HTERT RPE-1 (cell line): ENCODE measurements around the gene MAST4.

Experiments
- in situ Hi-C: fragments of 300-500 bp; cut with MboI; formaldehyde crosslinking; loops from 4 replicates; pipeline ENCODE4 v1.14.3; 2020; ENCODE audit warnings: low sequenced_read_pairs

MAST4 gene

DNA sequence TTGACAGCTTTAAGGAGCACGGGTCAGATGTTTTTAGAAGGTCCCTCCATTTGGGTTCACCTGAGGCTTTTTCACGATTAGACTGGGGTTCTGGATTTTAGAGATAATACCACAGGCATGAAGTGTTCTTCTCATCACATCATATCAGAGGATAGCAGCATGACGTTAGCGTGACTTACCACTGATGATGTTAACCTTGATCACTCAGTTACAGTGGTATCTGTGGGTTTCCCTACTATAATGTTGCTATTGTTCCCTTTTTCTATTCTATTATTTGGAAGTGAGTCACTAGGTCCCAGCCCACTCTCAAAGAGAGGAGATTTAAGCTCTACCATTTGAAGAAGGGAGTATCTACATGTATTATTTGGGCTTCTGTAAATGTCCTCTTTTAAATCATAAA lies 300.0 kb downstream of the MAST4 start:
- in situ Hi-C loops, result no loop called here

DNA sequence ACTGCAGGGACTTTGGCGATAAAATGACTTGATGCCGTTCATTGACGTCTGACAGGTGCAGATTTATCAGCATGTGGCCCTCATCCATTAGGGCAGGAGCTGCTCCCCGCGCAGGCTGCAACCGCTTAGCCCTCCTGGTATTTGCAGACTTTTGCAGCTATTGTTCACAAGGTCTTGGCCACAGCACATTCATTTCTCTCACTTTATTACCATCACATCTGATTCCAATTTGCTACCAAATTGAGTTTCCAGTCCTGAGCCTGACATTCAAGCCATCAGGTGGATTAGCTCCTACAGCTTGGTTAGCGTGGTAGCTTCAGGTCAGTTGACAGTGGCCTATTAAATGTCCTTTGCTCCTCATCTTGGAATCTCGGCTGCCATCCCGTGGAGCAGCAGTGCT lies 301.2 kb downstream of the MAST4 start:
- in situ Hi-C loops, result no loop called here

DNA sequence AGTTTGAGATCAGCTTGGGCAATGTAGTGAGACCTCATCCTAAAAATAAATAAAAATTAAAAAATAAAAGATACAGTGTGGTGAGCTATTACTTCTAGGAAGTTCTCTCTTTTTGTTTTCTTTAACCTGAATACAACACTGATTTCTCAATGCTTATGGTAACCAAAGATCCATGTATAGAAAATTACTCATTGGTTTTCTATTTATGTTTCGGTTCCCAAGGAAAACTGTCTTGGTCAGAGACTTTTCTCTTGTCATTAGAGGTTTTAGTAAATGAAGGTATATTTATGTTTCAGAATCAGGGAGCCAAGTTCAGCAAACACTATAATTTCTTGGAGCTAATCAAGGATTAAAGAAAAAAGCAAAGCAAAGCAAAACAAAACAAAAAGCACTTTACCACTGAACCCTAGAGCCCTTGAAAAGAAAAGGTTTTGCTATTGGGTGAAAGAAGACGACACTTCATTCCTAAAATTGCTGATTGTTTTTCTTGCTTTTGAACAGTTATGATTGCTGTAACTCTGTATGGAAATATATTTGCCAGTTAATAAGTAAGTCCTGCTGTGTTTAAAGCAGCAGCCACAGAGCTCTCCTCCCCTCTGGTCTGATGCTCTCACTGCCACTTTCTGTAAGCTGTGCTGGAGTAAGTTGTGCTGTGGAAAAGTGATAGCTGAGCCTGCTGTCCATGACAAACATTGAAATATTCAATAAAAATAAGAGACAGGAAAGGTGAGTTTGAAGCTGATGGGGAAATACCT lies 302.2 kb downstream of the MAST4 start:
- in situ Hi-C loops, result no loop called here

DNA sequence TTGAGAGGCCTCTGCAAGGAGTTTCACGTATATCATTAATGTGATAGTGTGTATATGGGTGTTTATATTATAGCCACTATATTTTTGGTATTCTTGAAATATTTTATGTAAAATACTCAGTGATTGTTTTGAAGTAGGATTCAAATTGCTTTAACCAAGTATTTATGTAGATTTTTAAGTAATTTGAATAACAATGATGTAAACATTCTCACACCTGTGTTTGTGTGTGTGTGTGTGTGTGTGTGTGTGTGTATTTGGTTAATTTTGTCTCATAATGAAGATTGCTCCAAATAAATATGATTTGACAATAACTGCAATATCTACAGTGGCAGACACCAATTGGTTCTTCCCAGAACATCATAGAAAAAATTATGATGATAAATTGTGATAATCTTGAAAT lies 307.0 kb downstream of the MAST4 start:
- in situ Hi-C loops, result no loop called here

DNA sequence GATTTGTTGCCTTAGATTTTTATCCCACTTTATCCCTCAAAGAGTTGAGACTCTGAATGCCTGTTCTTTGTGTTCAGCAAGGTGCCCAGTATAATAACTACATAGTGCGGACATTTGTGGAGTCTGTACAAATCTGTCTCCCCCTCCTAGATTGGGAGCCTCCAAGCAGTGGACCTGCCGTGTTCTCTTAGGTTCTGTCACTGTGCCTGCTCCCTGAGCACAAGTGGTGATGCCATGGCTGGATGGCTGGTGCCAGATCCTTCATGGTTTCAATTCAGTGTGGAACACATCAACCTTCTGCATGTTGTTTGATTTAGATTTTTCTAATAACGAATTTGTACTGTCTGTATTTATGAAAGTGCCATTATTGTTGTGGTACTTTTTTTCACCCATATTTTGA lies 307.5 kb downstream of the MAST4 start:
- in situ Hi-C loops, result no loop called here

DNA sequence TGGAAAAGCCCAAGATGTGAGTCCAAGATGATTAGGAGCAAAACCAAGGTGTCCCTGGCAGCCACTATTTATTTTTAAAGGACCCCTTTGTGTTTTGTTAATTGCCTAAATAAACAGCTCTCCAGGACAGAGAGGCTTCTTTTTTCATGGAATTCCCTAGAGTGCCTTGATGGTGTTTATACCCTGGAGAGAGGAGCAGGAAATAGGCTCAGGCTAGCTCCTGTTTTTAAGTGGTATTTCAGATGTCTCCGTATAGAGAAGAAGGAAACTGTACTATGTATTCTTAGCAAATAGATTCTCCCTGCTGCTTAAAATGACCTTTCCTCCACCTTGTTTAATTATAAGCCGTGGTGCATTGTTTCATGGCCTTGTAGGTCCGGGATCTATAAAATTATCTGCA lies 308.0 kb downstream of the MAST4 start:
- in situ Hi-C loops, result no loop called here

DNA sequence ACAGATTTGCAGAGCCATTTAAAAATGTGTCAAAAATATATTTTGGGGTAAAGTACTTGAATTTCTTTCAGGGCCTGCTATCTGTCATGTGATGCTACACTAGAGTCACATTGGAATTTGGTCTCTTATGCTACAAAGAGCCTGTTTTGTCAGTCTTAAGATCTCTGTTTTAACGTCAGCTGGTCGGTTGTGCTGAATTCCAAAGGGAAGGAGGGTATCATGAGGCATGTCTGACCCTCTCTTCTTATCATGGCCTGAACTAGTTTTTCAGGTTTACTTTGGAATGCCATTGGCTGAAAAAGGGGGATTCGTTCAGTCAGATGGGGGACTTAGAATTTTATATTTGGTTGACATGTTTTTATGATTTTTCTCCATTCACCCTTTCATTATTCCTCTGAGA lies 309.8 kb downstream of the MAST4 start:
- in situ Hi-C loops, result no loop called here

DNA sequence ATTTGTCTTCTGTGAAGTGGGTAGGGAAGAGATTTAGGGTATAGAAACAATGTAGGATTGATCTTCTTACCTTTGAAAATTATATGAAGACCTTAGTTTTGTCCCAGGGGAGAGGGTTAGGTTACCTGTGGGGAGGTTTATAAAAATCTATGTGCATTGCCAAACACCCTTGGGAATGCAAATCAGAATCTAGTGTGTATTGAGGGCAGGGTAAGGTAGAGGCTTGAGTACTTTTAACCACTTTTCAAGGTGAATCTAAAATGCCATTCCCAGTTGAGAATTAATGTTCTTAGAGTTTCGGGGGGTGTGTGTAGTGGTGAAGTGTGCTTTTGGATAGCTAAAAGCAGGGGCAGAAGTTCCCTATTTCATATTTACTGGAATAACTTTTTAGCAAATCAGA lies 312.0 kb downstream of the MAST4 start:
- in situ Hi-C loops, result no loop called here

DNA sequence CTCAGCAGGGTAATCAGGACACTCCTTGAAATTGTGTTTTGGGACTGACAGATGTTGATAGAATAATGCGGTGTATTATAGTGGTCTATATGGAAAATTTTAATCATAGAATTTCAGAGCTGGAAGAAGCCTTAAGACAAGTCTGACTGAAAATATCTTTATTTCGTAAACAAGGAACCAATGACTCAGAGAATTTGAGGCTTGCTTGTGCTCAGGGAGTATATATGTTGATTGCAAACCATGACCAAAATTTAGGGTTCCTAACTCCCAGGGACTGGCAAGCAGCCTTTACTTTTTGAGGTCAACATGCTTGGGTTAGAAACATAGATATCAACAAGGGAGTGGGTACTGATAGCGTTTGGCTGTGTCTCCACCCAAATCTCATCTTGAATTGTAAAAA lies 313.2 kb downstream of the MAST4 start:
- in situ Hi-C loops, result no loop called here

DNA sequence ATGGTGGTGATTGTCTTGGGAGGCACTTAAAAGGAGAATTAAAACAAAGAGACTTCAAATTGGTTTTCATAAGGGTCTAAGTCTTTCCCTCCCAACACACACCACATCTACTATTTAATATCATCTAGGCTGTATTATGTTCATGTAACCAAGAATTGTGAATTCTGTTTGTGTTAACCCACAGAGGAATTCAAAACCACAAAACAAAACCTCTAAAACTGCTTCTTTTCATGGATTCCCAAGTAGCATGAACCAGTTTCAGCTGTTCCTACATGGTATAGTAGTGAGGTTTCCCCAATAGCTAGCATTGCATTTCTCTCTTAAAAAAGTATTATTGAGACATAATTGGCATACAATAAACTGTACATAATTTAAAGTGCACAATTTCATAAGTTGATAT lies 316.6 kb downstream of the MAST4 start:
- in situ Hi-C loops, result no loop called here

DNA sequence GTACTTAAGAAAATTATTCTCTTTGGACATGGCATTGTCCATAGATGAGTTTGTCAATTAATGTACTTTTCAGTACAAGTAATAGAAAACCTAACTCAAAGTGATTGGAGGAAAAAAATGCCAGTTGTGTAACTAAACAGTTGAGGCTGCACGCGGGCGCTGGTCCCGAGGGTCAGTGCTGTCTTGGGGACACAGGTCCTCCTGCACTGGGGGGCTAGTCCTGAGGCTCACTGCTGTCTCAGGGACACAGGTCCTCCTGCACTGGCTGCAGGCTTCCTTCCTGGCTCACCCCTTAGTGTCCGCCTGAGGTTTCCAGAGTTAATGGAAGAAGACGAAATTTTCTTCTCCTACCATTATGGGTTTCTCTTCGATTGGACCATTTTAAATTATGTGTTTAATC lies 319.3 kb downstream of the MAST4 start:
- in situ Hi-C loops, result no loop called here

DNA sequence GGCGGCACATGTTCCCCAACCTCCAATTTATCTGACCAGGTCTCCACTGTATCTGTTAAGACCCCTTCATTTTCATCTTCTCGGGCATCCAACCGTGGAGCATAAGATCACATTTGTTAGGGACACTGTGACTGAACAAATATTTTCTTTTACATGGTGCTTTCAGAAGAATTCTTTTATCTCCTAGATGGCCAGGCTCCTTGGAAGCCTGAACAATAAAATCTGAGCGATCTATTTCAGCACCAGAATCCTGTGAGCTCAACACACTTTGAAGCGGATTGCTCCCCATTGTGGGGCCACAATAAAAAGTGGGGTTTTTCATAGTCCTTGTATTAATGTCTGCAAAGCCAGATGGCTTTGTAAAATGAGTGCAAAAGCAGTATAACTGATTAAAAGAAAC lies 326.7 kb downstream of the MAST4 start:
- in situ Hi-C loops, result no loop called here

DNA sequence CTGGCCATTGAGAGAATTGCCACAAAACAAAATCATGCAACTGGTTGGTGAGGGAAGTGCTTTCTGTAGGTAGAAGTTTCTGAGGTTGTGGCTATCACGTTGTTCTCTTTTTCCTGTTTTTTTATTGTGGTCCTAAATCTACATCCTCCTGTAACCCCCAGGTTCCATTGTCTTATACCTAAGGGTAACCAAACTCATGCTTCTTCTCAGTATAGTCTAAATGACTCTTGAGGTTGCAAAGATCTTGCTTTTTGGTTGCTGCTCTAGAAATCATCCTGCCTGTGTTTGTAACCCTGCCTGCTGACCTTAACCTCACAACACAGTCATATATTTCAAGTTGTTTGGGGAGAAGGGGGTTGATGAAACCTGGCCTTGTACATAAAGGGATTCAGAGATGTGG lies 327.3 kb downstream of the MAST4 start:
- in situ Hi-C loops, result no loop called here

DNA sequence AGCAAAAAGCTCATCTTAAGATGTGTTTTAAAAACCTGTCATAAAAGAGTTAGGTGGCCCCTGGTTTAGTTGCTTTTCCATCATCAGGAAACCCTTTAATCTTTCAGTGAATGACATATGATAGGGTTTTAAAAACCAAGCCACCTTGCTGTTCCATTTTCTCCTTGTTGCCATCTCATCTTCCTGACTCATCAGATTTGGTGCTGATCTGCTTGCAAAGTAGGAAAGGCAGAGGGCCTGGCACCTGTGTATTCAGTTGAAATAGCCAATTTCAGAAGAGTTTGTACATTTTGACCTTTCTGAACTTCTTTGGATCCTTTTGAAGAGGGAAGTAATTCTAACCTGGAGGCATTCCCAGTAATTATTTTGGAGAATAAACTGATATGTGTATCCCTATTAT lies 327.7 kb downstream of the MAST4 start:
- in situ Hi-C loops, result no loop called here

DNA sequence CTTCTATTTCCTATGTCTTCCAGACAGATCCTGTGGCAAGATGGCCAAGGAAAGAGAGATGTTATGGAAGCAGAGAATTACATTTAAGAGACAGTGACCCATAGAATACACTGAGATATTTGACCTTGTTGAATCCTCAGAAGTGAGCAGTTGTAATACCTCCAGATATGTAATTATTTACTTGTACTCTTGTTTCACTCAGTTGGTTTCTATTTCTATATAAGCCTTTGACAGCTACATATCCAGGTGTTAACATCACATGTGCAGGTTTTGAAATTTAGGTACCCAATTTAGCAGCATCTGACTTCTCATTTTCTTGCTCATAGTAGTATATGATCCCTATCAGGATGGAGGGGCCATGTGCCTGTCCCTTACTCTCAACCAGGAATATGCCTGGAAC lies 330.9 kb downstream of the MAST4 start:
- in situ Hi-C loops, result no loop called here

DNA sequence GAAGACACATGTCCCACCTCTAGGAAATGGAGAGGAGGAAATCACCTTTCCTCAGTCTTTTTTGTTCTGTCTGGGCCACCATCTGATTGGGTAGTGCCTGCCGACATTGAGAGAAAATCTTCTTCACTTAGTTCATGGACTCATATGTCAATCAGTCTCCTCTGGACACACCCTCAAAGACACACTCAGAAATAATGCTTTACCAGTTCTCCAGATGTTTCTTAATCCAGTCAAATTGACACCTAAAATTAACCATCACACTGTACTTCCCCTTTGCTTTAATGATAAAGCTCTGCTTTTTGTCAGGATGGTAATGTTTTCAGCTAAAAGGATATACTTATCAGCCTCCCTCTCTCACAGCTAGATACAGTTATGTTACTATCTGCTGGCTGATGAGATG lies 333.1 kb downstream of the MAST4 start:
- in situ Hi-C loops, result no loop called here

DNA sequence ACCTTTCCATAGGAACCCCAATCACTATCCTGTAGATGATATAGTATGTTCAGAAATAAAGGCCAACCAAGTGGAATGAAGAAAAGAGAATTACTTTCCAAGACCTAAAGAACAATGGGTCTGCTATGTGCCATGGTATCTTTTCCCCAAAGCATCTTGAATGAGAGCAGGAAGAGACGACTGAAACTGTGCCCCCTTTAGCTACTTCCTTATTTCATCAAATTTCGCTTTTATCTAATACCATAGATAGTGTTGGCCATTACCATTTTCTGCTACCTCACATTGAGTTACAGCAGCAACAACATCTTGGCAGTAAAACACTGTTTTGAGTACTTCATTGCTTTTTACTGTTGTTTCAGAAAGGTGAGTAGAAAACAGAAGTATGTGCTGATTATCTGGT lies 333.8 kb downstream of the MAST4 start:
- in situ Hi-C loops, result no loop called here

DNA sequence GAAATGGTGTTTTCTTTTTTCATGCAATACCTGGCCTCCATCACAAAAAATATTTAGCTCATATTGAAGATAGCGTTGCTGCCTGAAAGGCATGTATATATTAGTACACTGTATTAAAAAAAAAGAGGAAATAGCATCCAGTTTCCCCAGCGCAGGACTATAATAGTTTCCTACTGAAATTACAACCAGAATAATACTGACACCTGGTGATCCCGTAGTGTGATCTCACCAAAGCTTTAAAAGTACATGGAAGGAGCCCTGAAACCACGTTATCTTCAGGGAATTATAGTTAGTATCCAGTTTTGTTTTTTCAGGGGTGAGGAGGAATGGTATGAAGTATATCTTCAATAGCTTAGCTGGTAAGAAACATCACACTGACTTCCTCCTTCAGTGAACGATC lies 335.5 kb downstream of the MAST4 start:
- in situ Hi-C loops, result no loop called here

DNA sequence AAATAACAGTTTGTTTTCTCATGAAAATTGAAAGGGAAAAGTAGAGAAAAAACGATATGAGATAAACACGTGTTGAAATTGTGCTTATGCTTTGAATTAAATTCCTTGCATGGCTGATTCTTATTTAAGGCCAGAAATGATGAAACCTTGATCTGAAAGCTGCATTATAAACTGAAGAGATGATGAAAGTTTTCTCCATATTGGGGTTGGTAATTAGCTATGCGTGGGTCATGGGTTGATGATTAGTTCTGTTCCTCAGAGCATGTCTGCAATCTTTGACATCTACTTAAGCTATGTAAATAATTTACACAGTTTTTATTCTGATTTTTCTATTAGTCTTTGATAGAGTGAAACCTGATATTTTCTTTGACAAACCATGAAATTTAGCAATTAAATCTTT lies 336.3 kb downstream of the MAST4 start:
- in situ Hi-C loops, result no loop called here

DNA sequence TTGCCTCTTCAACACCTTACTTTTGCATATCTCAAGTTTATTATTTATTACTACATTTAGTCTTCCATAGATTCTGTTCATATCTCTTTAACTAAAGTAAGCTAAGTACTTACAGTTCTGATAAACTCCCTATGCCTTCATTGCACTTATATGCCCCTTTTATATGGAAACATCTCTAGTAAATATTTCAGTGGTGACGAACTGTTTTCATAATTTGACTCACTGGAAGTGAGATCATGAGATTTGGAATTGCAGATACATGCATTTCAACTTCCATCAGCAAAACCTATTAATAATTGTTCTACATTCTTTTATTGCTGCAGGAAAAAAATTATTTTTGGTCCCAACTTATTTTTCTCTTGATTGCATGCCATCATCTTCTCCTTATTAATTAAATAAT lies 336.9 kb downstream of the MAST4 start:
- in situ Hi-C loops, result no loop called here

DNA sequence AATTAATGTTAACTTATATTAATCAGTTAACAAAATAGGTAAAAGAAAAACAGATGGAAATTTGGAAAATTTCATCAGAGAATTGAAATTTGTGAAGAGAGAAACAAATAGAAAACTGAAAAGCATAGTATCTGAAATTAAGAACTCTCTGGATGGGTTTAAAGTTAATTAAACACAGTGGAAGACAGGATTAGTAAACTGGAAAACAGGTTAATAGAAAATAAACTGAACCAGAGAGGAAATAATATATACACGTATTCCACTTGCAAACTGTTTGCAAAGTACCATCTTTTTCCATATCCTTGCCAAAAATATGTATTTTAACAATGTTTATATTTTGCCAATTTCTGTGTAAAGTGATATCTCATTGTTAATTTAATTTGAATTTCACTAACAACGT lies 342.9 kb downstream of the MAST4 start:
- in situ Hi-C loops, result no loop called here

DNA sequence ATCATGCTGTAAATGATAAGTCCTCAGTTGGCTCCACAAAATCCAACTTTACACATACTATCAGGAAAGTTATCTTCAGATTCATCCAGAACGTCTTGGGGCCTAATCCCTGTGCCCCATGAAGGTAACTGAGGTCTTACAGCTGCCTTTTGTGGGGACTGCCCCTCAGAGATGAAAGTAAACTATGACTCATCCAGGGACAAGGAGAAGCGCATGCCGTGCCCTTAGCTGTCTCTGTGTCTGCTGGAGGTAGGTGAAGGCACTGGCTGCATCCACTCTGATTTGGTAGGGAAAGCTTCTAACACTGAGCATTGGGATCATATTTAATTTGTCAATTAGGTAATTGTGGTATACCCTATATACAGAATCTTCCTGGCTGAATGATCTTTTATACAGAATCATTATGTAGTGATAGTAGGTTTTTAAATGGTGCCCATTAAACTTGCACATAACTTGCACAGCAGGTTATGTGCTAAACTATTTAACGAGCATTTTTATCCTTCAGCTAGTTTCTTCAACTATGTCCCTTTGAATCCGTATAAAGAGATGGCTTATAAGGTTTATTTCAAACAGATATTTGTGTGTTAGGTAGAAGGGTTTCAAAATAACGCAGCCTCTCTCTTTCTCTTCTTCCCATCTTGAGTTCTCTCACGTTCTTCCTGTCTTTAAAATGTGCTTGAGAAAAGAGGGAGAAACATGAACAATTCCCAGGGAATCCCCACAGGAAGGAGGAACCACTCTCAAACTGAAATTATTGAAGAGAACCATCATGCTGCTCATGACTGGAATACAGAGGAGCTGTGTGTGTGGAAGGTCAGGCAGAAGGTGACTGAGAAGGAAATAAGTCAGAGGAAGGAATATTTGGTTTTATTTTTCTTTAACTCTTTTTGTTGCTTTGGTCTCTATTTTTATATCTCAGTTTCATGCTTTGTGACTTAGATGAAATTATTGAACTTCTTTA lies 349.5 kb downstream of the MAST4 start:
- in situ Hi-C loops, result no loop called here
